K562 (cell line): ENCODE results near the gene REX1BD. TPM values are rescaled to one million over a fixed set of nuclear protein-coding genes. Genes with fewer than 3 reads are reported as not detected.
A peak's percentile ranks its signal among the peaks of the same experiment; 100 is the strongest.

Source experiments
- ATAC-seq: fragments of 200-7000 bp; cut with Tn5 transposase; 3 replicates; pipeline ENCODE4 v1.9.1; 2020; ENCODE audit warnings: moderate library complexity
- BruUV-seq: library from RNA; stranded (reverse); fragments of 400-500 nt; replicated peaks from 2 replicates; lab custom pipeline; 2021; lab: Mats Ljungman, UMichigan
- CTCF ChIA-PET: fragments of 300-600 bp; formaldehyde crosslinking; extraction: SDS; loops from one replicate; lab custom pipeline; 2021; ENCODE audit warnings: low intra/inter-chr PET ratio; lab: Yijun Ruan, JAX
- POLR2A ChIA-PET: fragments of 300-600, 350-650 bp; sonication (Branson Sonifier 250); formaldehyde crosslinking; extraction: SDS; loops from one replicate; lab custom pipeline; 2021; ENCODE audit warnings: antibody characterized with exemption, inconsistent platforms; lab: Yijun Ruan, JAX
- DNase-seq, 4 experiments: peaks; one replicate each; pipeline versions ENCODE4 v3.0.0 to v3.0.0-alpha.2; 2011 to 2018; ENCODE audit warnings: low spot score in 3 of 4, mixed read lengths in 3 of 4; ENCODE audit errors: extremely low read depth in 1 of 4
- FAIRE-seq: peaks from 2 replicates; lab custom pipeline; 2011; peaks lifted over from hg19 to GRCh38; lab: Jason Lieb, UNC
- H2AFZ ChIP-seq: 2 replicates; pipeline ENCODE4 v1.6.0; 2011; ENCODE audit warnings: low read depth, low read length, control low read depth, inconsistent platforms
- H3K27ac ChIP-seq: fragments of 200-600 bp; 3 replicates; pipeline ENCODE4 v1.8.0; 2011; ENCODE audit warnings: low read depth, mild to moderate bottlenecking, control low read depth, inconsistent platforms, low read length, moderate library complexity, mixed read lengths; ENCODE audit errors: extremely low read depth
- H3K27me3 ChIP-seq, 2 experiments: fragments of 300-600 bp in 1 of 2; 2 replicates in 1 of 2; 3 replicates in 1 of 2; pipeline versions ENCODE4 v1.6.0 to v1.8.0; 2011; ENCODE audit warnings: inconsistent platforms in 2 of 2, low read length in 2 of 2, mild to moderate bottlenecking in 1 of 2, mixed read lengths in 1 of 2, moderate library complexity in 1 of 2; ENCODE audit not compliant: control insufficient read depth in 2 of 2, insufficient read depth in 2 of 2
- H3K36me3 ChIP-seq: fragments of 300-600 bp; 3 replicates; pipeline ENCODE4 v1.8.0; 2011; ENCODE audit warnings: mild to moderate bottlenecking, low read length, inconsistent platforms; ENCODE audit not compliant: control insufficient read depth, insufficient read depth
- H3K4me1 ChIP-seq, 2 experiments: fragments of 200-600 bp in 1 of 2; replicated peaks in 1 of 2; 2 replicates in 1 of 2; 3 replicates in 1 of 2; pipeline versions ENCODE4 v1.5.1 to v1.8.0; 2011; ENCODE audit warnings: inconsistent platforms in 2 of 2, low read length in 2 of 2, mild to moderate bottlenecking in 1 of 2, mixed read lengths in 1 of 2, moderate library complexity in 1 of 2; ENCODE audit not compliant: control insufficient read depth in 2 of 2, insufficient read depth in 2 of 2
- H3K4me2 ChIP-seq: 2 replicates; pipeline ENCODE4 v1.6.1; 2011; ENCODE audit warnings: low read length, control low read depth, inconsistent platforms, mixed read lengths; ENCODE audit not compliant: insufficient read depth
- H3K4me3 ChIP-seq: fragments of 200-600 bp; sonication (generic), shearing (Covaris generic); 2 replicates; pipeline ENCODE4 v1.5.1; 2016; ENCODE audit warnings: control low read depth, inconsistent platforms
- H3K79me2 ChIP-seq: fragments of 200-600 bp; 3 replicates; pipeline ENCODE4 v1.8.0; 2011; ENCODE audit warnings: low read length, inconsistent platforms; ENCODE audit not compliant: control insufficient read depth, insufficient read depth
- H3K9ac ChIP-seq, 2 experiments: 2 replicates each; pipeline versions ENCODE4 v1.6.0 to v1.6.1; 2011; ENCODE audit warnings: low read depth in 2 of 2, low read length in 2 of 2, control low read depth in 1 of 2, inconsistent platforms in 1 of 2, mild to moderate bottlenecking in 1 of 2, mixed read lengths in 1 of 2; ENCODE audit not compliant: insufficient read depth in 1 of 2
- H3K9me1 ChIP-seq: one replicate; pipeline ENCODE4 v1.6.0; 2011; ENCODE audit warnings: inconsistent platforms, mild to moderate bottlenecking, low read length, moderate library complexity; ENCODE audit not compliant: control insufficient read depth, insufficient read depth
- H3K9me3 ChIP-seq: replicated peaks from 2 replicates; pipeline ENCODE4 v1.5.1; 2011; ENCODE audit warnings: low read depth, low read length, inconsistent platforms; ENCODE audit not compliant: control insufficient read depth, insufficient read depth
- H4K20me1 ChIP-seq: replicated peaks from 2 replicates; pipeline ENCODE4 v1.6.1; 2011; ENCODE audit warnings: low read length, inconsistent platforms, mixed read lengths; ENCODE audit not compliant: control insufficient read depth, insufficient read depth
- ARHGAP35 ChIP-seq: fragments of 450-650 bp; IDR thresholded peaks from 2 replicates; pipeline ENCODE4 v1.6.1; 2018; ENCODE audit not compliant: partially characterized antibody
- CBX2 ChIP-seq: fragments of 200-600 bp; sonication (generic); IDR thresholded peaks from one replicate; pipeline ENCODE4 v1.6.1; 2012; ENCODE audit warnings: mild to moderate bottlenecking, low read length, inconsistent platforms; ENCODE audit not compliant: insufficient read depth, poor library complexity, severe bottlenecking
- ELF4 ChIP-seq: fragments of 450-650 bp; formaldehyde crosslinking; IDR thresholded peaks from 2 replicates; pipeline ENCODE4 v1.4.0; 2022; ENCODE audit warnings: missing genetic modification characterization
- HNRNPLL ChIP-seq: fragments of 200-400 bp; formaldehyde crosslinking; IDR thresholded peaks from 2 replicates; pipeline ENCODE4 v1.6.1; 2017; ENCODE audit warnings: low read length, low read depth, mild to moderate bottlenecking; ENCODE audit not compliant: poor library complexity, severe bottlenecking
- ILF3 ChIP-seq: fragments of 450-650 bp; IDR thresholded peaks from 2 replicates; pipeline ENCODE4 v1.6.1; 2018; ENCODE audit warnings: antibody characterized with exemption, mild to moderate bottlenecking, moderate library complexity, borderline replicate concordance
- OTX1 ChIP-seq: fragments of 450-650 bp; formaldehyde crosslinking; IDR thresholded peaks from 2 replicates; pipeline ENCODE4 v1.4.0; 2022; ENCODE audit warnings: mild to moderate bottlenecking
- SNRNP70 ChIP-seq: fragments of 200-400 bp; formaldehyde crosslinking; optimal IDR thresholded peaks from 2 replicates; pipeline ENCODE3; 2017; ENCODE audit warnings: low read depth, low read length
- TOE1 ChIP-seq, 2 experiments: fragments of 450-650 bp in 1 of 2; sonication (generic) in 1 of 2; formaldehyde crosslinking in 1 of 2; IDR thresholded peaks; 2 replicates each; pipeline versions ENCODE4 v1.7.1 to v1.8.0; 2016 to 2022; ENCODE audit warnings: borderline replicate concordance in 2 of 2, mild to moderate bottlenecking in 2 of 2, antibody characterized with exemption in 1 of 2, inconsistent platforms in 1 of 2, low read depth in 1 of 2, missing genetic modification reagents in 1 of 2, moderate library complexity in 1 of 2
- ZNF518B ChIP-seq: fragments of 250-450 bp; sonication (Bioruptor Pico); IDR thresholded peaks from 2 replicates; pipeline ENCODE4 v1.5.0; 2021; ENCODE audit warnings: mild to moderate bottlenecking, moderate library complexity
- WGBS: fragments of 100-300 bp; shearing (Covaris generic); methylation state at CpG from one replicate; pipeline ENCODE4 v1.1.6; 2016; ENCODE audit warnings: low coverage, mixed read lengths; ENCODE audit not compliant: insufficient coverage; ENCODE audit errors: missing lambda C conversion rate; 5-methylcytosine and 5-hydroxymethylcytosine counted together
- in situ Hi-C: fragments of 300-500 bp; cut with MboI; formaldehyde crosslinking; loops from 4 replicates; pipeline ENCODE4 v1.15.0; 2018; ENCODE audit warnings: inconsistent platforms, mixed read lengths
- intact Hi-C: fragments of 100-400 bp; cut with micrococcal nuclease; formaldehyde crosslinking; loops from 2 replicates; pipeline ENCODE4 v1.14.2; 2022
- polyA plus RNA-seq, 8 experiments: library from polyadenylated mRNA; depleted of rRNA in 4 of 8; stranded (reverse) in 5 of 8; unstranded in 3 of 8; fragments of >200 nt; fragmentation: Nextera tagmentation in 2 of 8; fragmentation: Illumina TruSeq in 1 of 8; extraction: Ambion mirVana in 2 of 8; extraction: Trizol in 1 of 8; gene quantifications; 2 replicates each; pipeline versions ENCODE4 v1.2.1 to v1.2.3, GENCODE V29; 2011 to 2014; ENCODE audit warnings: inconsistent platforms in 1 of 8, missing spikeins in 1 of 8
- total RNA-seq, 7 experiments: library from RNA; depleted of rRNA in 6 of 7; stranded (reverse); fragments of >200 nt in 6 of 7; fragmentation: Illumina TruSeq in 2 of 7; extraction: Trizol in 2 of 7; gene quantifications; 2 replicates each; pipeline versions ENCODE4 v1.2.1 to v1.2.3, GENCODE V29; 2011 to 2021; ENCODE audit warnings: low replicate concordance in 1 of 7

REX1BD gene
- total and polyA plus RNA-seq, 9 of the 15 experiments (the other 6 are each of a cell fraction or from before 2014, with no cell fraction given), result 1.9 to 136 (median 13.8) TPM

- POLR2A ChIA-PET, result interaction anchor here (0.5 to 0.7 kb wide), 2 partner anchors 19 to 197 kb away, joined by 3 to 4 read pairs; no protein-coding TSS in a partner anchor
- no peak for TF ChIP-seq ILF3
- TF ChIP-seq CBX2, result no peak
- TF ChIP-seq ARHGAP35, result no peak
- H3K9me1 ChIP-seq, result no peaks in the 10 kb centered on the region
- in situ Hi-C loops (no loop called here), intact Hi-C loops (loop anchor here (5.0 kb wide), 2 partner anchors 44 to 196 kb away; partner anchors contain the start of gene UPF1)
- H4K20me1 ChIP-seq, result 0 out of 2 replicates have a peak, but pooled peaks cover 3% of the 10 kb centered on the region
- CTCF ChIA-PET, result no interaction called here
- FAIRE-seq, result no peak
- H3K27me3 ChIP-seq, result peaks cover 10 to 16% of the 10 kb centered on the region in 2 experiments; a peak in 4 of 5 replicates
- WGBS, result 0% methylated on average over 1 of the region's 6 CpGs
- H2AFZ ChIP-seq, result no peak overlapping the region
- no peak for DNase-seq
- H3K27ac ChIP-seq, result no peak overlapping the region
- no peak for ATAC-seq
- peaks cover 21% of the 10 kb centered on the region for H3K79me2 ChIP-seq
- H3K9ac ChIP-seq, result no peak overlapping the region
- H3K36me3 ChIP-seq, result no peaks in the 10 kb centered on the region
- H3K9me3 ChIP-seq, result no peaks in the 10 kb centered on the region
- H3K4me1 ChIP-seq, result peaks cover 4 to 25% of the 10 kb centered on the region in 2 experiments; a peak in 4 of 5 replicates
- BruUV-seq, result no TSS peak
- no peak overlapping the region; the same call in 1 of the 2 replicates for H3K4me2 ChIP-seq
- H3K4me3 ChIP-seq, result no peak overlapping the region
Measured at GRCh38 chr19:18635831-18636182, 47.2 kb downstream of the REX1BD start.

DNA sequence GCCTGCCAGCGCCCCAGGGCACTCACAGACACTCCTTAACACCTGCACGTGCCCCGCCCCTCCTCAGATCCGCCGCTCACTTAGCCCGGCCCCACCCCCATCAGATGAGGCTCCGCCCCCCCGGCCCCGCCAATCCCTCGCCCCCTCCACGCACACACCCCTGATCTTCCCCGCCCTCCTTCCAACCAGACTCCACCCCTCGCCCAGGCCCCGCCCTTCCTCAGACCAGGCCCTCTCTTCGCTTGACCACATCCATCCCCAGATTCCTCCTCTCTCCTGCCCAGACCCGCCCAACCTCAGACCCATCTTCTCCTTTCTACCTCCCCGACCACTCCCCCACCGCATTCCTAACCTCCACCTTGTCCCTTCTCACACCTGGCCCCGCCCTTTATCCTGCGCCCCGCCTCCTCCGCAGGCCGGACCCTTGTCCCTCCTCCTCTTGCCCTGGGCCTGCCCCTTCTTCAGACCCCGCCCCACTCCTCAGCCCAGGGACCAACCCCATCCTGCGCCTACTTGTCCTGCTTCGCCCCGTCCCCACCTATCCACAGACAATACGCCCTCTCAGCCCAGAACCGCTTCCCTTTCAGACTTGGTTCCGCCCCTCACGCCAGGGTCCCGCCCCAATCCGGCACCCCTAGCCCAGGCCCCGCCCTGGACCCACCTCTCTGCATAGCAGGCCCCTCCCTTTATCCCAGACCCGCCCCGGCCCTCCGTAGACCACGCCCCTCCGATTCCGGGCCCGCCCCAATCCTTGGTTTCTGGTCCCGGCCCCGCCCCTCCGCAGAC, 47.8 kb downstream of the REX1BD start:
- peak overlapping the region; percentile 44 for H3K27ac ChIP-seq
- no peaks in the 10 kb centered on the region for H3K36me3 ChIP-seq
- peak; percentile 95 for ATAC-seq
- no peaks in the 10 kb centered on the region for H3K9me3 ChIP-seq
- intact Hi-C loops, result loop anchor here (5.0 kb wide), 2 partner anchors 44 to 196 kb away; partner anchors contain the start of gene UPF1
- H3K79me2 ChIP-seq, result peaks cover 21% of the 10 kb centered on the region
- in situ Hi-C loops, result no loop called here
- peak; percentile 94 to 99 (median 98) for DNase-seq
- no peaks in the 10 kb centered on the region for H3K9me1 ChIP-seq
- peak overlapping the region; percentile 100 for H3K4me3 ChIP-seq
- peak overlapping the region; percentile 98 for H2AFZ ChIP-seq
- 0% methylated on average over 19 of the region's 44 CpGs for WGBS
- ChIA-PET CTCF (no interaction called here), POLR2A (no interaction called here)
- no TSS peak for BruUV-seq
- FAIRE-seq, result peak; percentile 88
- H3K9ac ChIP-seq, result peak overlapping the region; percentile 41 to 87; a peak in 3 of 4 replicates
- H3K4me1 ChIP-seq, result peaks cover 4 to 25% of the 10 kb centered on the region in 2 experiments; a peak in 4 of 5 replicates
- H3K27me3 ChIP-seq, result peaks cover 10 to 16% of the 10 kb centered on the region in 2 experiments; a peak in 4 of 5 replicates
- 0 out of 2 replicates have a peak, but pooled peaks cover 3% of the 10 kb centered on the region for H4K20me1 ChIP-seq
- H3K4me2 ChIP-seq, result peak overlapping the region; percentile 91
- peak; percentile 50; the same call in 1 of the 2 replicates for TF ChIP-seq TOE1 (IDR thresholded peaks at IDR 0.05; ENCODE audit: borderline replicate concordance)
- no peak for TF ChIP-seq TOE1 (CRISPR knock-in tag; IDR thresholded peaks at IDR 0.05; ENCODE audit: borderline replicate concordance, low read depth)
- TF ChIP-seq SNRNP70, result no peak
- peak; percentile 96 for TF ChIP-seq ELF4 (CRISPR knock-in tag)
- no peak for TF ChIP-seq ZNF518B (CRISPR knock-in tag)
- TF ChIP-seq OTX1 (CRISPR knock-in tag), result peak; percentile 98
- TF ChIP-seq HNRNPLL, result peak; percentile 65
